Keratinocyte (primary cell): ENCODE measurements around the gene NF1. TPM values are rescaled to one million over a fixed set of nuclear protein-coding genes. Genes with fewer than 3 reads are reported as not detected.
A peak's percentile ranks its signal among the peaks of the same experiment; 100 is the strongest.

Experiments
- DNase-seq: peaks from one replicate; pipeline ENCODE4 v3.0.0-alpha.2; 2011; ENCODE audit warnings: low read depth, missing footprints, low spot score
- FAIRE-seq: peaks from 2 replicates; lab custom pipeline; 2011; peaks lifted over from hg19 to GRCh38; lab: Jason Lieb, UNC
- H2AFZ ChIP-seq: 2 replicates; pipeline ENCODE4 v1.6.0; 2012; ENCODE audit warnings: low read length, control low read depth, inconsistent platforms; ENCODE audit not compliant: control insufficient read depth
- H3K27ac ChIP-seq: 2 replicates; pipeline ENCODE4 v1.5.1; 2011; ENCODE audit warnings: low read length; ENCODE audit not compliant: control insufficient read depth, insufficient read depth
- H3K27me3 ChIP-seq: 3 replicates; pipeline ENCODE4 v1.6.0; 2011; ENCODE audit warnings: low read length; ENCODE audit not compliant: control insufficient read depth, insufficient read depth; ENCODE audit errors: extremely low read depth
- H3K36me3 ChIP-seq, 2 experiments: 2 replicates in 1 of 2; 3 replicates in 1 of 2; pipeline ENCODE4 v1.5.1; 2011; ENCODE audit warnings: low read length in 2 of 2, mild to moderate bottlenecking in 1 of 2; ENCODE audit not compliant: control insufficient read depth in 2 of 2, insufficient read depth in 2 of 2; ENCODE audit errors: extremely low read depth in 1 of 2
- H3K4me1 ChIP-seq: 3 replicates; pipeline ENCODE4 v1.5.1; 2011; ENCODE audit warnings: low read length; ENCODE audit not compliant: control insufficient read depth, insufficient read depth; ENCODE audit errors: extremely low read depth
- H3K4me2 ChIP-seq: 3 replicates; pipeline ENCODE4 v1.6.0; 2011; ENCODE audit warnings: low read depth, low read length; ENCODE audit not compliant: control insufficient read depth, insufficient read depth; ENCODE audit errors: extremely low read depth
- H3K4me3 ChIP-seq, 3 experiments: fragments of 200-600 bp in 1 of 3; sonication (generic) in 1 of 3; 2 replicates in 2 of 3; 3 replicates in 1 of 3; pipeline ENCODE4 v1.5.1; 2011 to 2016; ENCODE audit warnings: low read length in 3 of 3, mild to moderate bottlenecking in 3 of 3, control low read depth in 2 of 3, inconsistent platforms in 1 of 3, low read depth in 1 of 3, mixed read lengths in 1 of 3, mixed run types in 1 of 3, moderate library complexity in 1 of 3; ENCODE audit not compliant: control insufficient read depth in 2 of 3, insufficient read depth in 2 of 3; ENCODE audit errors: extremely low read depth in 1 of 3
- H3K79me2 ChIP-seq: 2 replicates; pipeline ENCODE4 v1.6.0; 2012; ENCODE audit warnings: low read length; ENCODE audit not compliant: control insufficient read depth, insufficient read depth
- H3K9ac ChIP-seq: 3 replicates; pipeline ENCODE4 v1.6.0; 2011; ENCODE audit warnings: low read length; ENCODE audit not compliant: control insufficient read depth, insufficient read depth; ENCODE audit errors: extremely low read depth
- H3K9me1 ChIP-seq: 3 replicates; pipeline ENCODE4 v1.6.0; 2011; ENCODE audit warnings: low read length; ENCODE audit not compliant: control insufficient read depth, insufficient read depth; ENCODE audit errors: extremely low read depth
- H3K9me3 ChIP-seq: 2 replicates; pipeline ENCODE4 v1.5.1; 2012; ENCODE audit warnings: low read depth, low read length; ENCODE audit not compliant: control insufficient read depth
- H4K20me1 ChIP-seq: 3 replicates; pipeline ENCODE4 v1.6.0; 2011; ENCODE audit warnings: low read length; ENCODE audit not compliant: control insufficient read depth, insufficient read depth; ENCODE audit errors: extremely low read depth
- EZH2 ChIP-seq: IDR thresholded peaks from one replicate; pipeline ENCODE4 v1.6.1; 2012; ENCODE audit warnings: inconsistent platforms, mild to moderate bottlenecking, low read length, moderate library complexity
- dilution Hi-C: fragments of 300-500 bp; cut with MboI; formaldehyde crosslinking; loops from one replicate; pipeline ENCODE4 v1.7.0; 2020; ENCODE audit warnings: low sequenced_read_pairs; ENCODE audit not compliant: extremely low pct_ligation_motif_present
- polyA plus RNA-seq, 5 experiments: library from polyadenylated mRNA; depleted of rRNA in 3 of 5; stranded (reverse) in 3 of 5; stranded (forward) in 1 of 5; unstranded in 1 of 5; fragments of >200 nt; gene quantifications; 1 replicate in 1 of 5; 2 replicates in 3 of 5; 3 replicates in 1 of 5; pipeline versions ENCODE4 v1.2.1 to v1.2.3, GENCODE V29; 2011 to 2012; ENCODE audit warnings: missing spikeins in 2 of 5, low read depth in 1 of 5, low replicate concordance in 1 of 5
- TF ChIP-seq, protein P1 (sequence below), 3 experiments: IDR thresholded peaks in 1 of 3; conservative IDR thresholded peaks in 1 of 3; optimal IDR thresholded peaks in 1 of 3; 2 replicates in 2 of 3; 3 replicates in 1 of 3; pipeline versions ENCODE3 to v1.5.1; 2011; ENCODE audit warnings: low read length in 3 of 3, mild to moderate bottlenecking in 3 of 3, moderate library complexity in 2 of 3, control low read depth in 1 of 3, inconsistent platforms in 1 of 3; ENCODE audit not compliant: insufficient read depth in 2 of 3; ENCODE audit errors: extremely low read depth in 1 of 3

NF1 gene
- polyA plus RNA-seq, 1 donor (not counting 4 experiments of a cell fraction or from before 2014, with no cell fraction given) = 26.7 TPM

DNA sequence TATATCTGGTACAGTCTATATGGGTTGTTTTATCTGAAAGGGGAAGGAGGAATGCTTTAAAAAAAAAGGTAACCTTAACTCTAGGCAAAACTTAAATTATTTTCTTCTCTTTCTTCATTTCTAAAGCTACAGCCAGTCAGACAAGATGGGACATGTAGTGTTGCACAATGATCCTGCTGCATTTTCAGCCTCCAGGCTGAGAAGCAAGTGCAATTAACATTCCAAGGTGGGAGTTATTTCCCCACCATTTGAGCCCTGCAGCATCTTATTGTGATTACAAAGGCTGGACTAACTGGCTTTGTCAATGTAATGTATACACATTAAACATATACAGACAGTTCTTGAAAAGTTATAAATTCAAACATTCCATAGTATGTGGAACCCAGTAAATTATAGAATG is 22.6 kb upstream of the NF1 start:
- Histone ChIP-seq H3K9me1 (no peaks in the 10 kb centered on the region), H3K9ac (no peak overlapping the region), H3K36me3 (no peaks in the 10 kb centered on the region), H2AFZ (no peak overlapping the region), H3K9me3 (no peaks in the 10 kb centered on the region), H3K4me1 (peaks cover 50% of the 10 kb centered on the region), H4K20me1 (no peaks in the 10 kb centered on the region), H3K27me3 (no peaks in the 10 kb centered on the region), H3K79me2 (no peaks in the 10 kb centered on the region), H3K4me3 (peak overlapping the region in 2 of 3 experiments; percentile 27 to 47), H3K27ac (peak overlapping the region; percentile 43), H3K4me2 (peak overlapping the region; percentile 89)
- DNase-seq = peak; percentile 61
- peak; percentile 91 for FAIRE-seq
- TF ChIP-seq, protein P1, sequence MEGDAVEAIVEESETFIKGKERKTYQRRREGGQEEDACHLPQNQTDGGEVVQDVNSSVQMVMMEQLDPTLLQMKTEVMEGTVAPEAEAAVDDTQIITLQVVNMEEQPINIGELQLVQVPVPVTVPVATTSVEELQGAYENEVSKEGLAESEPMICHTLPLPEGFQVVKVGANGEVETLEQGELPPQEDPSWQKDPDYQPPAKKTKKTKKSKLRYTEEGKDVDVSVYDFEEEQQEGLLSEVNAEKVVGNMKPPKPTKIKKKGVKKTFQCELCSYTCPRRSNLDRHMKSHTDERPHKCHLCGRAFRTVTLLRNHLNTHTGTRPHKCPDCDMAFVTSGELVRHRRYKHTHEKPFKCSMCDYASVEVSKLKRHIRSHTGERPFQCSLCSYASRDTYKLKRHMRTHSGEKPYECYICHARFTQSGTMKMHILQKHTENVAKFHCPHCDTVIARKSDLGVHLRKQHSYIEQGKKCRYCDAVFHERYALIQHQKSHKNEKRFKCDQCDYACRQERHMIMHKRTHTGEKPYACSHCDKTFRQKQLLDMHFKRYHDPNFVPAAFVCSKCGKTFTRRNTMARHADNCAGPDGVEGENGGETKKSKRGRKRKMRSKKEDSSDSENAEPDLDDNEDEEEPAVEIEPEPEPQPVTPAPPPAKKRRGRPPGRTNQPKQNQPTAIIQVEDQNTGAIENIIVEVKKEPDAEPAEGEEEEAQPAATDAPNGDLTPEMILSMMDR (optimal IDR thresholded peaks at IDR 0.05 in 1 of 3, IDR thresholded peaks at IDR 0.05 in 1 of 3, conservative IDR thresholded peaks at IDR 0.05 in 1 of 3; ENCODE audit: extremely low read depth in 1 of 3, insufficient read depth in 2 of 3, low read length in 3 of 3) = no peak
- no peak for TF ChIP-seq EZH2
- dilution Hi-C loops = no loop called here

DNA sequence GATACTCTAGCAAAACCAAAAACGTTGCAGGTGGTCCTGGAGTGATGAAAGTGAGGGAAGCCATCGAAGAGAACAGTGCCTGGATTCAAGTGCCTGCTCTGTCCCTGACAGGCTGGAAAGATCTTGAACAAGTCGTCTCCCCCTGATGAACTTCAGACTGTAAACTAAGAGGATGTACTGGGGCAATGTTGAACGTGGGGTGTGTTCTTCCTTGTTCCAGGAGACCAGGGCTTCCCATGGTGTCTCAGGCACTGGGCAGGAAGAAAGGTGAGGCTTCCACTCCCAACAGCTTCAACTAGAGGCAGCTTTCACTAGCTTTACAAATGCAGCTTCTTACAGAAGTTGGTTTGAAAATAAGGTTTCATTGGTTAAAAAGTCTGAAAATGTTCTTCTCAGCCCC is 21.4 kb upstream of the NF1 start:
- H2AFZ ChIP-seq = no peak overlapping the region
- no peaks in the 10 kb centered on the region for H3K27me3 ChIP-seq
- dilution Hi-C loops = no loop called here
- H4K20me1 ChIP-seq = no peaks in the 10 kb centered on the region
- no peaks in the 10 kb centered on the region for H3K9me1 ChIP-seq
- no peak for TF ChIP-seq EZH2
- TF ChIP-seq, protein P1 (optimal IDR thresholded peaks at IDR 0.05 in 1 of 3, IDR thresholded peaks at IDR 0.05 in 1 of 3, conservative IDR thresholded peaks at IDR 0.05 in 1 of 3; ENCODE audit: extremely low read depth in 1 of 3, insufficient read depth in 2 of 3, low read length in 3 of 3) = no peak
- DNase-seq (no peak), FAIRE-seq (peak; percentile 46)
- H3K9me3 ChIP-seq = no peaks in the 10 kb centered on the region
- no peak overlapping the region for H3K27ac ChIP-seq
- no peak overlapping the region for H3K9ac ChIP-seq
- peaks cover 39% of the 10 kb centered on the region for H3K4me1 ChIP-seq
- H3K36me3 ChIP-seq = no peaks in the 10 kb centered on the region
- H3K79me2 ChIP-seq = no peaks in the 10 kb centered on the region
- no peak overlapping the region for H3K4me2 ChIP-seq
- no peak overlapping the region for H3K4me3 ChIP-seq
